Activated naive CD4-positive, alpha-beta T cell treated with anti-CD3 and anti-CD28 coated beads, Interleukin-2, amount 50 U/mL, for 24 hours (primary cell): Measurements from ENCODE around the gene ZBTB22.

Experiments used
- H3K27ac Mint-ChIP-seq: one replicate; pipeline ENCODE4 v1.8.0; 2021; ENCODE audit warnings: mild to moderate bottlenecking, mixed read lengths
- H3K27me3 Mint-ChIP-seq: one replicate; pipeline ENCODE4 v1.8.0; 2021; ENCODE audit warnings: mixed read lengths
- H3K36me3 Mint-ChIP-seq: one replicate; pipeline ENCODE4 v1.8.0; 2021; ENCODE audit warnings: mixed read lengths
- H3K4me1 Mint-ChIP-seq: one replicate; pipeline ENCODE4 v1.8.0; 2021; ENCODE audit warnings: mixed read lengths
- H3K4me3 Mint-ChIP-seq: one replicate; pipeline ENCODE4 v1.8.0; 2021; ENCODE audit warnings: mild to moderate bottlenecking, mixed read lengths
- H3K9me3 Mint-ChIP-seq: one replicate; pipeline ENCODE4 v1.8.0; 2021; ENCODE audit warnings: mixed read lengths

Gene ZBTB22

DNA sequence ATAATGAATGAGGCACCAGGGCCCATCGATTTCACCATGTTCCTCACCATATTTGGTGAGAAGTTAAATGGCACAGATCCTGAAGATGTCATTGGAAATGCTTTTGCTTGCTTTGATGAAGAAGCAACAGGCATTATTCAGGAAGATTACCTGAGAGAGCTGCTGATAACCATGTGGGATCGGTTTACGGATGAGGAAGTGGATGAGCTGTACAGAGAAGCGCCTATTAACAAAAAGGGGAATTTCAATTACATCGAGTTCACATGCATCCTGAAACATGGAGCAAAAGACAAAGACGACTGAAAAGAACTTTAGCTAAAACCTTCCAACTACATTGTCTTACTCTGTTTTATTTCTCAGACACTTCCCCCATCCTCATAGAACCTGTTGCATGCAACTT is 21.6 kb upstream of the ZBTB22 start:
- Mint-ChIP-seq H3K4me1 (peaks cover 21% of the 10 kb centered on the region), H3K27me3 (no peaks in the 10 kb centered on the region), H3K27ac (no peak overlapping the region), H3K36me3 (no peaks in the 10 kb centered on the region), H3K9me3 (no peaks in the 10 kb centered on the region), H3K4me3 (no peak overlapping the region)

DNA sequence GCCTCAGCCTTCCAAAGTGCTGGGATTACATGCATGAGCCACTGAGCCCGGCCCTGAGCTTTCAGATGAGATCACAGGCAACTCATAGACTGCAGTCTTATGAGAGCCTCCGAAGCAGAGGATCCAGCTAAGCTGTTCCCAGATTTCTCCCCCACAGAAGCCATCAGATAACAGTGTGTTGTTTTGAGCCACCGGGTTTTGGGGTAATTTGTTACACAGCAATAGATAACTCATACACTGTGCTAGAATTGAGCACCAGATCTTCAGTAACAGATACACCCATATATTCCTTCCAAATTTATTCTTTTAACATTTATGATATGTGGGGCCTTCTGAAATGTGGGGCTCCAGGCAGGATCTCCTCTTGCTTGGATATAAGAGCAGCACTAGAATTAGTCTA is 19.0 kb upstream of the ZBTB22 start:
- Mint-ChIP-seq H3K36me3 (no peaks in the 10 kb centered on the region), H3K27ac (no peak overlapping the region), H3K9me3 (no peaks in the 10 kb centered on the region), H3K4me3 (no peak overlapping the region), H3K27me3 (no peaks in the 10 kb centered on the region), H3K4me1 (peaks cover 23% of the 10 kb centered on the region)

DNA sequence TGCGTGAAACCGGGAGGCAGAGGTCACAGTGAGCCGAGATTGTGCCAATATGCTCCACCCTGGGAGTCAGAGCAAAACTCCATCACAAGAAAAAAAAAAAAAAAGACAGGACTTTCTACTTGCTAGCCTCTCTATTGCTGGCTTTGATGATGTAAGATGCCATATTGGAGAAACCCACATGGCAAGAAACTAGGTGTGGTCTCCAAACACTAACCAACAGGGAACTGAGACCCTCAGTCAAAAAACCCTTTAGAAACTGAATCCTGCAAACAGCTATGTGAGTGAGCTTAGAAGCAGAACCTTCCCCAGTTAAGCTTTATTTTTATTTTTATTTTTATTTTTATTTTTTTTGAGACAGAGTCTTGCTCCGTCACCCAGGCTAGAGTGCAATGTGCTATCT is 18.4 kb upstream of the ZBTB22 start:
- Mint-ChIP-seq H3K36me3 (no peaks in the 10 kb centered on the region), H3K9me3 (no peaks in the 10 kb centered on the region), H3K27me3 (no peaks in the 10 kb centered on the region), H3K4me3 (no peak overlapping the region), H3K27ac (no peak overlapping the region), H3K4me1 (peaks cover 23% of the 10 kb centered on the region)

DNA sequence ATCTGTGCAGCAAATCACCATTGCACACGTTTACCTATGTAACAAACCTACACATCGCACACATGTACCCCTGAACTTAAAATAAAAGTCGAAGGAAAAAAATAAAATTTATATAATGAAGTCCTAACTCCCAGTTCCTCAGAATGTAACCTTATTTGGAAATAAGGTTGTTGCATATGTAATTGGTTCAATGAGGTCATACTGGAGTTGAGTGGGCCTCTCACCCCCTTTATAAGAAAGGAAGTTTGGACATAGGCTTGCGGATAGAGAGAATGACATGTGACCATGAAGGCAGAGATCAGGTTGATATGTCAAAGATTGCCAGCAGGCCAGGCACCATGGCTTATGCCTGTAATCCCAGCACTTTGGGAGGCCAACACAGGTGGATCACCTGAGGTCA is 16.1 kb upstream of the ZBTB22 start:
- H3K4me1 Mint-ChIP-seq = peaks cover 17% of the 10 kb centered on the region

DNA sequence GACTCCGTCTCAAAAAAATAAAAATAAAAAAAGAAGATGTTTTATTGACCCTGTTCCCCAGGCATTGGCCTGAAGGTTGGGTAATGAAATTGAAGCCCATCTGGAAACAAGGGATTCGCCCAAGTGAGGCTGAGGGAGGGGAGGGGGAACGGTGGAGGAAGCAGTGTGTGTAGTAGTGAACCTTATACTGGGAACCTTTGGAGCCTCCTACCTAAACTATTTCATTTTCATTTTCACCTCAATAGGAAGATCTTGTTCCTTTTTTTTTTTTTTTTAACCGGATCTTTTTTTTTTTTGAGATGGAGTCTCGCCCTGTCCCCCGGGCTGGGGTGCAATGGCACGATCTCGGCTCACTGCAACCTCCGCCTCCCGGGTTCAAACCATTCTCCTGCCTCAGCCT is 13.2 kb upstream of the ZBTB22 start:
- no peaks in the 10 kb centered on the region for H3K36me3 Mint-ChIP-seq
- H3K27ac Mint-ChIP-seq = no peak overlapping the region
- H3K4me3 Mint-ChIP-seq = no peak overlapping the region
- H3K9me3 Mint-ChIP-seq = no peaks in the 10 kb centered on the region
- no peaks in the 10 kb centered on the region for H3K27me3 Mint-ChIP-seq
- peaks cover 17% of the 10 kb centered on the region for H3K4me1 Mint-ChIP-seq

More for the DNA sequence above, 16.1 kb upstream of the ZBTB22 start:
- Mint-ChIP-seq H3K27ac (no peak overlapping the region), H3K36me3 (no peaks in the 10 kb centered on the region), H3K9me3 (no peaks in the 10 kb centered on the region), H3K27me3 (no peaks in the 10 kb centered on the region), H3K4me3 (no peak overlapping the region)

DNA sequence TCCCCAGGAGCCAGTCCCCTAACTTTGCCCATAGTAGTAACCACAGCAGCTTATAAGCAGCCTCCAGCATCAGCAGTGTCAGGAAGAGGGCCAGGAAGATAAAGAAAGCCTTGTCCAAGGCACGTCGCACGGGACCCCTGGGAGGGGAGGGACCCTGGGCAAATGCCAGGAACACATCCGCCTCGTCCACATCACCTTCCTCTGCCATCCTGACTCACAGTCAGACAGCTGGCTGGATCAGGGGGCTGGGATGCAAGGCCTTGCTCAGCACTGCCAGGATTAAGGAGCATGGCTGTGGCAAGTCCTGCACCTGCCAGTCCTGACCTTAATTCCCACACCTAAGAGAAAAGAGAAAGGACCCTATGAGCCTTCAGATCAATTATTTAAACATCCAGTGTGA is 11.5 kb upstream of the ZBTB22 start:
- Mint-ChIP-seq H3K27me3 (no peaks in the 10 kb centered on the region), H3K4me1 (peaks cover 18% of the 10 kb centered on the region), H3K36me3 (no peaks in the 10 kb centered on the region)

DNA sequence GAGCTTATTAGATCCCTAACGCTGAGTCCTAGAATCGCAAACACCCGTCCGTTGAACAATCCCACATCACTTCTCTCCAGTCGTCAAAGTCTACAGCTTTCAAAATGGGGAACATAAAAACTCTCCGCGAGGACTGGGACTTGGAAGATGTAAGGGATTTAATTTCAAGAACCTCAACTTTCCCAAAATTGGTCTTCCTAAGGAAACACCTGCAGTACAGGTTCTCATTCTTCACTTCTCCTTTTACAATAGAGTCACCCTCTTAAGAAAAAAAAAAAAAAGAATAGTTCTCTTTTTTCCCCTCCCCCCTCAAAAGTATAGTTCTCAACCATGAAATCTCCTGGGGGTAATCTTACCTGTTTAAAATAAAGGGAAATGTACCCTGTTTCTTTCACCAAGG is 6.6 kb upstream of the ZBTB22 start:
- Mint-ChIP-seq H3K4me3 (peak overlapping the region; percentile 95), H3K9me3 (no peaks in the 10 kb centered on the region), H3K36me3 (peaks cover 18% of the 10 kb centered on the region), H3K27ac (no peak overlapping the region), H3K27me3 (no peaks in the 10 kb centered on the region), H3K4me1 (peaks cover 47% of the 10 kb centered on the region)

More for the DNA sequence above, 11.5 kb upstream of the ZBTB22 start:
- H3K27ac Mint-ChIP-seq = no peak overlapping the region
- H3K9me3 Mint-ChIP-seq = no peaks in the 10 kb centered on the region
- H3K4me3 Mint-ChIP-seq = no peak overlapping the region

DNA sequence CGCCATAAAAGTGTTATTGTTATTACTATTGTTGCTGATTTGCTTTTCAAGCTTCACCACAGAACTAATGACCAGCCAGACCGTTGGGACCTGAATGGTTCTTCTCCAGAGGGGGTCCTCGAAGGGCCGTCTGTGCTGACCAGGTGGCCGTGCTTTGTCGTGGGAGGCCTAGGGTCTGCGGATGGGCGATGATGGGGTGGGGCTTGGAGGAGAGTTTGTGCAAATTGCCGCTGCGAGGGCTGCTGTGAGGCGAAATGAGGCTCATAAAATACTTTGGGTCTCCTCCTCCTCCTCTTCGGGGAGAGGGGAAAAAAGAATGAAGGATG is 6.0 kb upstream of the ZBTB22 start:
- Mint-ChIP-seq H3K4me3 (peak overlapping the region; percentile 95), H3K4me1 (peaks cover 52% of the 10 kb centered on the region), H3K27ac (peak overlapping the region; percentile 96), H3K9me3 (no peaks in the 10 kb centered on the region), H3K36me3 (peaks cover 20% of the 10 kb centered on the region), H3K27me3 (no peaks in the 10 kb centered on the region)

DNA sequence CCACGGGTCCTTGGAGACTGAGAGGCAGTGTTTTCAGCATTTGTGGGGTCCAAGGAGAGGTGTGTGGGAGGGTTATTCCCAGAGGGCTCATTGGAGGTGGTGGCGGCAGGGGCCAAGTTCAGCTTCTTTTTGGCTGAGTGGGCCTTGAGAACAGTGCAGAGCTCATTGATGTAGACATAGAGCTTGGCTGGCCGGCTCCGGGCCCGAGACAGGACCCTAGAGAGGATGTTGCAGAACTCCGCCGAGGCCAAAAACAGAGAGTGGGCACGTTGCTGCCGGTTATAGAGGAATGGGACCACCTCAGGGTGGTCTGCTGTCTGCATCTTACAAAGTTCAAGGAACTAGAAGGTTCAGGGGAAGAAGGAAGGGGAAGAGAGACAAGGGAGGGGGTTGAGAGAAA is 3.7 kb upstream of the ZBTB22 start:
- peak overlapping the region; percentile 95 for H3K4me3 Mint-ChIP-seq
- H3K27ac Mint-ChIP-seq = peak overlapping the region; percentile 87
- peaks cover 73% of the 10 kb centered on the region for H3K4me1 Mint-ChIP-seq
- H3K36me3 Mint-ChIP-seq = peaks cover 22% of the 10 kb centered on the region
- no peaks in the 10 kb centered on the region for H3K9me3 Mint-ChIP-seq
- H3K27me3 Mint-ChIP-seq = no peaks in the 10 kb centered on the region

DNA sequence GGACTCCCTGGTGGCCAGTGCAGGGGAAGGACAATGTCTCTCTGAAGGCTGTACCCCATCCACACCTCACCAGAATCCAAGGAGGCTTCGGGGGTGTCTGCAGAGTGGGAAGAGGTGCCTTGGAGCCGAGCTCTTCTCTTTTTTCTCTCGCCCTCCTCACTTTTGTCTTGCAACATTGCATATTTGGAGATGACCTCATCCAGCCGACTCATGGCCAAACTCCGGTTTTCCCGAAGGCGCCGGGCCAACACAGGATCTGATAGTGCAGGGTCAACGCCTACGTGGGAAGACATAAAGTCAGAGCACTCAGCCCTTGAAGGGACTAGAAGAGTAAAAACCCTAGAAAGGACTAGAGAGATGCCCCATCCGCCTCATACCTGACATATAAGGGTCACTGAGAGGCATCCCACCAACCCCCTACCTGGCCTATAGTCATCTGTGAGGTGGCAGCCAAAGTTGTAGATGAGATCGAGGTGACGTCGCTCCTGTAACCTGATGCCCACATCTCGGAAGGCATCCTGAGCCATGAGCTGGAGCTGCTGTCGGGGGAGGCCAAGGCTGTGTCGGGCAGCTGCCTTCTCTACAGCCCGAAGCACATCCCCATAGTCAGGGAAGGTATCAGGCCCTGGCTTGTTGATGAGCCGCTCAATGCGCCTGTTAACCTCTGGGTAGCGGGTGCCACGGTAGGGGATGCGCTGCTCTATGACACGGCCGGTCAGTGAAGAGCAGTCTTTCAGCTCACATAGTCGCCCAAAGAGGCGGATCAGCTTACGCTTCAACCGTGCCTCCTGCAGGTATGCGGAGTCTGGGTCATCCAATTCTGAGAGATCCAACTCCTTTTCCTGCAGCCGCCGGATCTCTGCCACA is 3.0 kb upstream of the ZBTB22 start:
- peaks cover 22% of the 10 kb centered on the region for H3K36me3 Mint-ChIP-seq
- H3K27me3 Mint-ChIP-seq = no peaks in the 10 kb centered on the region
- H3K4me1 Mint-ChIP-seq = peaks cover 80% of the 10 kb centered on the region
- H3K4me3 Mint-ChIP-seq = peak overlapping the region; percentile 95
- H3K27ac Mint-ChIP-seq = no peak overlapping the region
- no peaks in the 10 kb centered on the region for H3K9me3 Mint-ChIP-seq

DNA sequence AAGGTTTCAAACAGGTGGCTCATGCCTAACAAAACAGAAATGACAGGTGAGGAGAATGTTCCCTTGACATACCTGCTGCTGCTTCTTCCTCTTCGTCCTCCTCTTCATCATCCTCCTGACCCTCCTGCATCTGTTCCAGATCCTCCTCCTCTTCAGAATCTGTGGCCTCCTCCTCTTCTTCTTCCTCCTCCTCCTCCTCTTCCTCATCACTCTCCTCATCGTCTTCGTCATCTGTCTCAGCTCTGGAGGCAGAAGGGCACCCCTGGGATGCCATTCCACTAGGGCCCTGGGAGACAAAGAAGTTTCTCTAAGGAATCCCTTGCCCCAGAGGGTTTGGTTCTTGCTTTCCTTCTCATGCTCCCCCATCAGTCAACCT is 2.4 kb upstream of the ZBTB22 start:
- H3K4me3 Mint-ChIP-seq = peak overlapping the region; percentile 95
- no peaks in the 10 kb centered on the region for H3K27me3 Mint-ChIP-seq
- H3K36me3 Mint-ChIP-seq = peaks cover 22% of the 10 kb centered on the region
- H3K9me3 Mint-ChIP-seq = no peaks in the 10 kb centered on the region
- H3K27ac Mint-ChIP-seq = peak overlapping the region; percentile 26
- peaks cover 86% of the 10 kb centered on the region for H3K4me1 Mint-ChIP-seq

DNA sequence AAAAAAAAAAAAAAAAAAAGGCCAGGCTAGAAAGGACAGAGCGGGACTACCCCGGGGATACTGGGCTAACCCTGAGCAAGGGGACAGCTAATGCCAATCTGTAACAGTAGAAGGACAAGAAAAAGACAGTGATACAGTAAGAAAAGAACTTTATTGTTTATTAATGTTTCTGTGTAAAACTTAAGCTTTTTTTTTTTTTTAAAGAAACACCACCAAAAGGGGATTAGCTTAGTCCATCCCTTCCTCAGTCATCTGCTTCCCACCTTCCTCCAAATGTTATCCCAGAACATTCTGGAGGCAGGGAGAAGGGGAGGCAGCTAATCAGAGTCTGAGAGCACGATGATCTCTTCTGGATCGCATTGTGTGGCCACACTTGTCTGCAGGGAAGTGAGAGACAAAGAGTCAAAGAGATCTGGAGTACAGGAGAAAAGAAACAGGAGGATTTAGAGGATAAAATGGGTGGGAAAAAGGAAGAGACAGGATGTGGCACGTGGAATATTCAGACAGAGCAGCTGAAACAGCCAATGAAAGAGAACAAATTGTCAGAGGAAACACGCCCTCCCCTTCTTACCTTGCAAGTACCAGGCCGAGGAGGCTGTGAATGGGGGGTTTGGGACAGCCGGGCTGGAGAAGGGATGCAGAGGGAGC is 1.0 kb upstream of the ZBTB22 start:
- H3K36me3 Mint-ChIP-seq = peaks cover 22% of the 10 kb centered on the region
- H3K4me3 Mint-ChIP-seq = peak overlapping the region; percentile 95
- H3K4me1 Mint-ChIP-seq = peaks cover 82% of the 10 kb centered on the region
- no peaks in the 10 kb centered on the region for H3K9me3 Mint-ChIP-seq
- peak overlapping the region; percentile 96 for H3K27ac Mint-ChIP-seq
- H3K27me3 Mint-ChIP-seq = no peaks in the 10 kb centered on the region

DNA sequence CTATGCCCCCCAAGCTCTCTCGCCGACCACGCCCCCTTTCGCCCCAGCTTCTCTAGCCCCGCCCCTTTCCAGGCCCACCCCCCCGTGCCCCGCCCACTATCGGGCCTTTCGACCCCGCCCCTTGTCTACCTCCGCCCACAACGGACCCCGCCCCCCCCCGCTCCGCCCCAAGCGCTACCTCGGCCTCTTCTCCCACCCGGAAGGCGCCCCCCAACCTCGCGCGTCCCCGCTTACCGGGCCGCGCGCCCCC is 200 bp downstream of the ZBTB22 start:
- Mint-ChIP-seq H3K27ac (peak overlapping the region; percentile 55), H3K36me3 (peaks cover 27% of the 10 kb centered on the region), H3K4me3 (peak overlapping the region; percentile 78), H3K27me3 (no peaks in the 10 kb centered on the region), H3K4me1 (peaks cover 76% of the 10 kb centered on the region), H3K9me3 (no peaks in the 10 kb centered on the region)

DNA sequence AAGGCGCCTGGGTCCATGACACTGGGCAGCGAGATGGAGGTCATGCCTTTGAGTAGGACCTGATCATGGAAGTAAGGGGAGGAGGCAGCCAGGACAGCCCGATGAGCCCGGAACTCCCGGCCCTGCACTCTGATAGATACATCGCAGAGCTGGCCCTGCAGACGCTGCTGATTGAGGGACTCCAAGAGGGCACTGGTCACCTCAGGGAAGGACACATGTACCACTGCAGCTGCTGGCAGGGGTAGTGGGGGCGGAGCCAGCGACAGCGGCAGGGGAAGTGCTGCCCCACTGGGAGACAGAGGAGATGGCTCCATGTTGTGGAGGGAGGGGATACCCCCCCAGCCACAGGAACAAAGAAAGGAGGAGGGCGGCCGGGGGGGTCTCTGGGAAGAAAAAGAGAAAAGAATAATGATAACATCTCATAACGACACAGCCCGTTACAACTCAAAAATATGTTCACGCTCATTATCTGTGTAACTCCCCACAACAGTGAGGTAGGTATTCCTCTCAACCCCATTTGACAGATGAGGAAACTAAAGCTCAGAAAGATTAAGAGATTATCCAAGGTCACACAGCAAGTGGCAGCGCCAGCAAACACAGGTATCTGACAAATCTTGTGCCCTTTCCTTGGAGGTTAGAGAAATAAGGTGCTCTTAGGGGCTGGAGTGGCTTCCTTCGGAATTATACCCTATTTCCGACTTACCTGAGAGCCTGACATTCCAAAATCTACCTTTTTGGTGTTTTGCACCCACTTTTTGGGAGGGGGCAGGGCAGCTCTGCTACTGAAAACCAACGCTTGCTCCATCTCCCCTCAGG is 733 bp downstream of the ZBTB22 start:
- Mint-ChIP-seq H3K9me3 (no peaks in the 10 kb centered on the region), H3K4me3 (peak overlapping the region; percentile 78), H3K27me3 (no peaks in the 10 kb centered on the region), H3K36me3 (peaks cover 24% of the 10 kb centered on the region), H3K4me1 (peaks cover 74% of the 10 kb centered on the region), H3K27ac (peak overlapping the region; percentile 73)

DNA sequence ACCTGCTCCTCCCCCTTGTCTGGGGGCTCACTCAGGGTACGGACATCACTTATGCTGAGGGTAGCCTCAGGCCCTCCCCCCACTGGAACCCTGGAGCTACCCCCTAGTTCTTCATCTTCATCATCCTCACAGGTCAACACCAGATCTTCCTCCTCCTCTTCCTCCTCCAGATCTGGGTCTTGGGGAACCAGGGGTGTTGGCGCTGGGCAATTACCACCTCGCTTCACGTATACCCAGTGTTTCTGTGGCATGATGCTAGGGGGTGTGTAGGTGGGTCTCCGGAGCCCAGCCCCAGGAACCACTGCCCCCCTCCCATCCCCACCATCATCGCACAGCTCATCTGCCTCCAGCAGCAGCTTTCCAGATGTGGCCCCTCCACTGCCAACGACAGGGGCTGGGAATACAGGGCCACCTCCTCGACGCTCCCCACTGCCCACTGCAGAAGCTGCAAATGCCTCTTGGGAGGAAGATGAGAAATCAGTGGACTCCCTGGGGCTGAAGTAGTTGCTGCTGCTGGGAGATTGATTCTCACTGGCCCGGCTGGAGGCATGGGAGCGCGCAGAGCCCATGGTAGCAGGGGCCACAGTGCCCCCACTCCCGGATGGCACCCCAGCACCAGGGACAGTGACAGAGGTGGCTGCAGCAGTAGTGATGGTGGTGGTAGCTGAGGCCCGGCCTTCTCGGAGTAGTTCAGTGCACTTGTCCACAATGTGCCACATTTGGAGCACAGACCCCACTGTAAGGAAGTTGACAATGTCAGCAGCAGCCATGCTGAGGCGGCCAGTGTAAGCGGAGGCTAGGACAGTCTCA is 1.5 kb downstream of the ZBTB22 start:
- no peaks in the 10 kb centered on the region for H3K9me3 Mint-ChIP-seq
- H3K36me3 Mint-ChIP-seq = peaks cover 25% of the 10 kb centered on the region
- H3K4me3 Mint-ChIP-seq = peak overlapping the region; percentile 78
- peak overlapping the region; percentile 73 for H3K27ac Mint-ChIP-seq
- no peaks in the 10 kb centered on the region for H3K27me3 Mint-ChIP-seq
- H3K4me1 Mint-ChIP-seq = peaks cover 70% of the 10 kb centered on the region
